ENCODE results near the gene EFHD2.
"Not testable (repeated sequence)": the region's sequence is repeated elsewhere in the genome, so short reads cannot be mapped to it uniquely, and the experiment has no call there.

The EFHD2 gene

GRCh38 chr1:15418806-15419515 is 9.3 kb downstream of the EFHD2 start:
- Histone ChIP-seq H3K4me3 (ENCODE audit: low read length) (no peak overlapping the region), H3K9me3 (ENCODE audit: control insufficient read depth, low read length) (no peaks in the 10 kb centered on the region), H3K9ac (ENCODE audit: low read length) (peak overlapping the region; percentile 48), H3K36me3 (ENCODE audit: control insufficient read depth, insufficient read depth, low read length) (peaks cover 5% of the 10 kb centered on the region), H3K27me3 (ENCODE audit: control insufficient read depth, insufficient read depth, low read length) (no peaks in the 10 kb centered on the region), H3K4me1 (ENCODE audit: control insufficient read depth, insufficient read depth, low read length) (peaks cover 82% of the 10 kb centered on the region)

- Histone ChIP-seq H3K4me3 (ENCODE audit: low read length) (no peak overlapping the region), H3K4me1 (ENCODE audit: control insufficient read depth, insufficient read depth, low read length) (peaks cover 82% of the 10 kb centered on the region), H3K9ac (ENCODE audit: low read length) (no peak overlapping the region), H3K27me3 (ENCODE audit: control insufficient read depth, insufficient read depth, low read length) (no peaks in the 10 kb centered on the region), H3K36me3 (ENCODE audit: control insufficient read depth, insufficient read depth, low read length) (no peaks in the 10 kb centered on the region), H3K9me3 (ENCODE audit: control insufficient read depth, low read length) (no peaks in the 10 kb centered on the region)
Observed at GRCh38 chr1:15420853-15421465, 11.3 kb downstream of the EFHD2 start.

GRCh38 chr1:15422871-15423270 is 13.2 kb downstream of the EFHD2 start:
- H3K4me3 ChIP-seq (ENCODE audit: low read length), result no peak overlapping the region
- peaks cover 7% of the 10 kb centered on the region for H3K36me3 ChIP-seq (ENCODE audit: control insufficient read depth, insufficient read depth, low read length)
- no peaks in the 10 kb centered on the region for H3K9me3 ChIP-seq (ENCODE audit: control insufficient read depth, low read length)
- no peaks in the 10 kb centered on the region for H3K27me3 ChIP-seq (ENCODE audit: control insufficient read depth, insufficient read depth, low read length)
- H3K4me1 ChIP-seq (ENCODE audit: control insufficient read depth, insufficient read depth, low read length), result peaks cover 83% of the 10 kb centered on the region
- peak overlapping the region; percentile 65 for H3K9ac ChIP-seq (ENCODE audit: low read length)

- Histone ChIP-seq H3K9ac (ENCODE audit: low read length) (peak overlapping the region; percentile 65), H3K4me1 (ENCODE audit: control insufficient read depth, insufficient read depth, low read length) (peaks cover 81% of the 10 kb centered on the region)
Observed at GRCh38 chr1:15423355-15424077, 13.8 kb downstream of the EFHD2 start.

GRCh38 chr1:15424146-15424667 is 14.5 kb downstream of the EFHD2 start:
- Histone ChIP-seq H3K27me3 (ENCODE audit: control insufficient read depth, insufficient read depth, low read length) (no peaks in the 10 kb centered on the region), H3K9me3 (ENCODE audit: control insufficient read depth, low read length) (no peaks in the 10 kb centered on the region), H3K4me3 (ENCODE audit: low read length) (no peak overlapping the region), H3K36me3 (ENCODE audit: control insufficient read depth, insufficient read depth, low read length) (peaks cover 7% of the 10 kb centered on the region), H3K4me1 (ENCODE audit: control insufficient read depth, insufficient read depth, low read length) (peaks cover 74% of the 10 kb centered on the region), H3K9ac (ENCODE audit: low read length) (peak overlapping the region; percentile 65)

More at GRCh38 chr1:15423355-15424077, 13.8 kb downstream of the EFHD2 start:
- Histone ChIP-seq H3K36me3 (ENCODE audit: control insufficient read depth, insufficient read depth, low read length) (peaks cover 7% of the 10 kb centered on the region), H3K27me3 (ENCODE audit: control insufficient read depth, insufficient read depth, low read length) (no peaks in the 10 kb centered on the region), H3K9me3 (ENCODE audit: control insufficient read depth, low read length) (no peaks in the 10 kb centered on the region), H3K4me3 (ENCODE audit: low read length) (no peak overlapping the region)

GRCh38 chr1:15424981-15425380 is 15.3 kb downstream of the EFHD2 start:
- H3K36me3 ChIP-seq (ENCODE audit: control insufficient read depth, insufficient read depth, low read length), result peaks cover 7% of the 10 kb centered on the region
- H3K9ac ChIP-seq (ENCODE audit: low read length), result peak overlapping the region; percentile 65
- H3K9me3 ChIP-seq (ENCODE audit: control insufficient read depth, low read length), result no peaks in the 10 kb centered on the region
- H3K27me3 ChIP-seq (ENCODE audit: control insufficient read depth, insufficient read depth, low read length), result no peaks in the 10 kb centered on the region
- no peak overlapping the region for H3K4me3 ChIP-seq (ENCODE audit: low read length)
- peaks cover 66% of the 10 kb centered on the region for H3K4me1 ChIP-seq (ENCODE audit: control insufficient read depth, insufficient read depth, low read length)

- Histone ChIP-seq H3K9me3 (ENCODE audit: control insufficient read depth, low read length) (no peaks in the 10 kb centered on the region), H3K4me1 (ENCODE audit: control insufficient read depth, insufficient read depth, low read length) (peaks cover 70% of the 10 kb centered on the region), H3K9ac (ENCODE audit: low read length) (peak overlapping the region; percentile 16), H3K36me3 (ENCODE audit: control insufficient read depth, insufficient read depth, low read length) (peaks cover 7% of the 10 kb centered on the region), H3K4me3 (ENCODE audit: low read length) (no peak overlapping the region), H3K27me3 (ENCODE audit: control insufficient read depth, insufficient read depth, low read length) (no peaks in the 10 kb centered on the region)
Observed at GRCh38 chr1:15425521-15425920, 15.8 kb downstream of the EFHD2 start.

- Histone ChIP-seq H3K27me3 (ENCODE audit: control insufficient read depth, insufficient read depth, low read length) (no peaks in the 10 kb centered on the region), H3K4me1 (ENCODE audit: control insufficient read depth, insufficient read depth, low read length) (peaks cover 72% of the 10 kb centered on the region), H3K36me3 (ENCODE audit: control insufficient read depth, insufficient read depth, low read length) (peaks cover 9% of the 10 kb centered on the region), H3K9ac (ENCODE audit: low read length) (peak overlapping the region; percentile 16), H3K9me3 (ENCODE audit: control insufficient read depth, low read length) (no peaks in the 10 kb centered on the region), H3K4me3 (ENCODE audit: low read length) (no peak overlapping the region)
Observed at GRCh38 chr1:15425958-15426357, 16.3 kb downstream of the EFHD2 start.

GRCh38 chr1:15426492-15427279 is 17.0 kb downstream of the EFHD2 start:
- Histone ChIP-seq H3K9ac (ENCODE audit: low read length) (peak overlapping the region; percentile 16), H3K9me3 (ENCODE audit: control insufficient read depth, low read length) (no peaks in the 10 kb centered on the region), H3K4me1 (ENCODE audit: control insufficient read depth, insufficient read depth, low read length) (peaks cover 72% of the 10 kb centered on the region), H3K27me3 (ENCODE audit: control insufficient read depth, insufficient read depth, low read length) (no peaks in the 10 kb centered on the region), H3K4me3 (ENCODE audit: low read length) (no peak overlapping the region), H3K36me3 (ENCODE audit: control insufficient read depth, insufficient read depth, low read length) (peaks cover 14% of the 10 kb centered on the region)

- no peak overlapping the region for H3K4me3 ChIP-seq (ENCODE audit: low read length)
Observed at GRCh38 chr1:15427280-15427666, 17.6 kb downstream of the EFHD2 start.

GRCh38 chr1:15428252-15428651 is 18.6 kb downstream of the EFHD2 start:
- Histone ChIP-seq H3K4me1 (ENCODE audit: control insufficient read depth, insufficient read depth, low read length) (peaks cover 74% of the 10 kb centered on the region), H3K36me3 (ENCODE audit: control insufficient read depth, insufficient read depth, low read length) (peaks cover 14% of the 10 kb centered on the region)
- not testable (repeated sequence) for H3K4me3 ChIP-seq (ENCODE audit: low read length); H3K9ac ChIP-seq (ENCODE audit: low read length); H3K9me3 ChIP-seq (ENCODE audit: control insufficient read depth, low read length); H3K27me3 ChIP-seq (ENCODE audit: control insufficient read depth, insufficient read depth, low read length)

More at GRCh38 chr1:15427280-15427666, 17.6 kb downstream of the EFHD2 start:
- H3K36me3 ChIP-seq (ENCODE audit: control insufficient read depth, insufficient read depth, low read length), result peaks cover 14% of the 10 kb centered on the region
- H3K9me3 ChIP-seq (ENCODE audit: control insufficient read depth, low read length), result no peaks in the 10 kb centered on the region
- H3K4me1 ChIP-seq (ENCODE audit: control insufficient read depth, insufficient read depth, low read length), result peaks cover 74% of the 10 kb centered on the region
- H3K9ac ChIP-seq (ENCODE audit: low read length), result peak overlapping the region; percentile 16
- H3K27me3 ChIP-seq (ENCODE audit: control insufficient read depth, insufficient read depth, low read length), result no peaks in the 10 kb centered on the region
